Activated CD8-positive, alpha-beta memory T cell treated with anti-CD3 and anti-CD28 coated beads for 48 hours (primary cell): ENCODE data around the gene TAGAP.
A peak's percentile ranks its signal among the peaks of the same experiment; 100 is the strongest.

Source experiments
- DNase-seq, 3 experiments: peaks; one replicate each; pipeline ENCODE4 v3.0.0-alpha.2; 2020; ENCODE audit warnings: low read depth in 2 of 3, low spot score in 2 of 3

TAGAP gene

GRCh38 chr6:159044899-159045727, at the start of gene TAGAP:
TSS of gene TAGAP (minus strand) at chr6:159044991. CDS start at chr6:159044146, 845 bp downstream.
- DNase-seq, result peak in 2 of 3 experiments; percentile 54 to 62

GRCh38 chr6:159093609-159094443, 49.0 kb upstream of the TAGAP start:
- DNase-seq, result no peak

GRCh38 chr6:159092631-159093030, 47.8 kb upstream of the TAGAP start:
- DNase-seq, result no peak

GRCh38 chr6:159090530-159091480, 46.0 kb upstream of the TAGAP start:
- no peak for DNase-seq

GRCh38 chr6:159089909-159090308, 45.1 kb upstream of the TAGAP start:
- DNase-seq, result no peak

- DNase-seq, result no peak
Measured at GRCh38 chr6:159089443-159089842, 44.7 kb upstream of the TAGAP start.

- DNase-seq, result no peak
Measured at GRCh38 chr6:159086033-159086618, 41.3 kb upstream of the TAGAP start.

- DNase-seq, result no peak
Measured at GRCh38 chr6:159085396-159085895, 40.7 kb upstream of the TAGAP start.

- DNase-seq, result no peak
Measured at GRCh38 chr6:159084493-159085091, 39.8 kb upstream of the TAGAP start.

GRCh38 chr6:159083146-159083545, 38.4 kb upstream of the TAGAP start:
- DNase-seq, result no peak

GRCh38 chr6:159082039-159082815, 37.4 kb upstream of the TAGAP start:
- DNase-seq, result no peak

GRCh38 chr6:159080217-159080976, 35.6 kb upstream of the TAGAP start:
- no peak for DNase-seq

GRCh38 chr6:159079367-159079766, 34.6 kb upstream of the TAGAP start:
- no peak for DNase-seq

GRCh38 chr6:159077123-159077522, 32.3 kb upstream of the TAGAP start:
- peak in 1 of 3 experiments; percentile 71 for DNase-seq

GRCh38 chr6:159075506-159076228, 30.9 kb upstream of the TAGAP start:
- DNase-seq, result no peak

GRCh38 chr6:159074876-159075275, 30.1 kb upstream of the TAGAP start:
- no peak for DNase-seq

GRCh38 chr6:159074120-159074684, 29.4 kb upstream of the TAGAP start:
- no peak for DNase-seq
